WERI-Rb-1 (cell line): ENCODE data around the gene POLR1A.

Experiments
- DNase-seq: peaks from one replicate; pipeline ENCODE4 v3.0.0-alpha.2; 2020
- H3K27ac ChIP-seq: fragments of 250-450 bp; sonication (Bioruptor Pico); 2 replicates; pipeline ENCODE4 v1.5.1; 2020; ENCODE audit warnings: mild to moderate bottlenecking, moderate library complexity
- H3K27me3 ChIP-seq: fragments of 250-450 bp; sonication (Bioruptor Pico); 2 replicates; pipeline ENCODE4 v1.5.1; 2021; ENCODE audit warnings: mild to moderate bottlenecking, low read depth, moderate library complexity; ENCODE audit not compliant: insufficient read depth, severe bottlenecking
- H3K36me3 ChIP-seq: fragments of 250-450 bp; sonication (Bioruptor Pico); 2 replicates; pipeline ENCODE4 v1.5.1; 2020; ENCODE audit warnings: mild to moderate bottlenecking, moderate library complexity
- H3K4me3 ChIP-seq: 2 replicates; pipeline ENCODE4 v1.5.1; 2011; ENCODE audit warnings: low read depth, mild to moderate bottlenecking, control low read depth, low read length
- H3K9me3 ChIP-seq: fragments of 250-450 bp; sonication (Bioruptor Pico); 2 replicates; pipeline ENCODE4 v1.5.1; 2021; ENCODE audit warnings: mild to moderate bottlenecking, moderate library complexity; ENCODE audit not compliant: severe bottlenecking
- TF ChIP-seq, protein P1 (sequence below): IDR thresholded peaks from 2 replicates; pipeline ENCODE4 v1.5.1; 2011; ENCODE audit warnings: low read depth, mild to moderate bottlenecking, control low read depth, inconsistent platforms, low read length

POLR1A gene

DNA sequence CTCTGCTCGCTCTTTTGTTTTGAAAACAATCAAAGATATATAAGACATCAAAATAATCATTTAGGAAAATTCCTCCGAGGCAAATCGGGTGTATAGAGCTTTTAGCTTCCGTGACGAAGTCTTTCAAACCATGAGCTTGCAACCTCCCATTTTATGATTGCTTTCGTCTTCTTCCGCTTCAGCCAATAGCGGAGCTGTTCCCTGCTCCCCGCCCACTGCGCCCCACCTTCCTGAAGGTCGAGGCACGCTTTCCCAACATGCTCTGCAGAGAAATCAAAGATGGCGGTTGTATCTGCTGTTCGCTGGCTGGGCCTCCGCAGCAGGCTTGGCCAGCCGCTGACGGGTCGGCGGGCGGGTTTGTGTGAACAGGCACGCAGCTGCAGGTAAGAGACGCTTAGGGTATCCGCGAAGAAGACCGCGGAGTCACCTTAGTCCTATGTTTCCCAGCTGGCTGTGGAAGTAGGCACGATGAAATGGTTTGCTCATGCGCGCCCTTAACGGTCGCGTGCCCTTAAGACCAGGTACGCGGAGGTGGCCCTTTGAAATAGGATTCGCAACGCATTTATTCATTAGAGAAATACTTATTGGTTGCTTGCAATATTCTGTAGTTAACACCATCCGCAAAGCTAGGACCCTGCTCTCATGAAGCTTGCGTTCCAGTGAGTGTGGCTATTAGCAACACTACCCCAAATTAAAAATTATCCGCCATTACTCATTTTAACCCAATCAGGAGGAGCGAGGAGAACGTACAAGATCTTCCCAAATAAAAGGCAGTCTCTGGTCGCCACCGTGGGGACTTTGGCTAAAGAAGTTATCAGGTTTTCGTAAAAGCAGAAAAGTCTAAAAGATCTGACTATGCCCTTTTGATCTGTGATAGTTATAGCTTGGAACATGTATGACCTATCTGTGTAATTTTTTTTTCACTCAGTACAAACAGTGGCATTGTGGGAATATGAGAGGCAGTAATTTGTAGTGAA lies 571 bp upstream of the POLR1A start, which contains the start of gene PTCD3:
PTCD3 (plus strand) TSS at position 267 of the 977 bp plus-strand sequence; CDS start at position 280, 13 bp downstream.
- no peaks in the 10 kb centered on the region for H3K27me3 ChIP-seq
- peak; percentile 96 for DNase-seq
- no peaks in the 10 kb centered on the region for H3K9me3 ChIP-seq
- peak within 1 kb of the TSS; percentile 98 for H3K4me3 ChIP-seq
- TF ChIP-seq, protein P1, sequence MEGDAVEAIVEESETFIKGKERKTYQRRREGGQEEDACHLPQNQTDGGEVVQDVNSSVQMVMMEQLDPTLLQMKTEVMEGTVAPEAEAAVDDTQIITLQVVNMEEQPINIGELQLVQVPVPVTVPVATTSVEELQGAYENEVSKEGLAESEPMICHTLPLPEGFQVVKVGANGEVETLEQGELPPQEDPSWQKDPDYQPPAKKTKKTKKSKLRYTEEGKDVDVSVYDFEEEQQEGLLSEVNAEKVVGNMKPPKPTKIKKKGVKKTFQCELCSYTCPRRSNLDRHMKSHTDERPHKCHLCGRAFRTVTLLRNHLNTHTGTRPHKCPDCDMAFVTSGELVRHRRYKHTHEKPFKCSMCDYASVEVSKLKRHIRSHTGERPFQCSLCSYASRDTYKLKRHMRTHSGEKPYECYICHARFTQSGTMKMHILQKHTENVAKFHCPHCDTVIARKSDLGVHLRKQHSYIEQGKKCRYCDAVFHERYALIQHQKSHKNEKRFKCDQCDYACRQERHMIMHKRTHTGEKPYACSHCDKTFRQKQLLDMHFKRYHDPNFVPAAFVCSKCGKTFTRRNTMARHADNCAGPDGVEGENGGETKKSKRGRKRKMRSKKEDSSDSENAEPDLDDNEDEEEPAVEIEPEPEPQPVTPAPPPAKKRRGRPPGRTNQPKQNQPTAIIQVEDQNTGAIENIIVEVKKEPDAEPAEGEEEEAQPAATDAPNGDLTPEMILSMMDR: no peak
- H3K36me3 ChIP-seq: peaks cover 61% of the 10 kb centered on the region
- H3K27ac ChIP-seq: peak within 1 kb of the TSS; percentile 95

DNA sequence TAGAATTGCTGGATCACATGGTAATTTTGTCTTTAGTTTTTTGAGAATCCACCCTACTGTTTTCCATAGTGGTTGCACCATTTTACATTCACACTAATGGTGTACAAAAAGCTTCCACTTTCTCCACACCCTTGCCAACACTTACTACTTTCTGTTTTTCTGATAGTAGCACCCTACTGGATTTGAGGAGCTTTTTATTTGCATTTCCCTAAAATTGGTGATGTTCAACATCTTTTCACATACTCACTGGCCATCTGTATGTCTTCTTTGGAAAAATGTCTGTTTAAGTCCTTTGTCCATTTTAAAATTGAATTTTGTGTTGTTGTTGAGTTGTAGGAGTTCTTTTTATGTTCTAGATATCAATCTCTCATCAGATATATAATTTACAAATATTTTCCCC lies 3.5 kb downstream of the POLR1A start:
- Histone ChIP-seq H3K9me3 (no peaks in the 10 kb centered on the region), H3K36me3 (peaks cover 63% of the 10 kb centered on the region), H3K4me3 (no peak overlapping the region), H3K27me3 (no peaks in the 10 kb centered on the region), H3K27ac (no peak overlapping the region)
- DNase-seq: no peak
- TF ChIP-seq, protein P1: no peak

DNA sequence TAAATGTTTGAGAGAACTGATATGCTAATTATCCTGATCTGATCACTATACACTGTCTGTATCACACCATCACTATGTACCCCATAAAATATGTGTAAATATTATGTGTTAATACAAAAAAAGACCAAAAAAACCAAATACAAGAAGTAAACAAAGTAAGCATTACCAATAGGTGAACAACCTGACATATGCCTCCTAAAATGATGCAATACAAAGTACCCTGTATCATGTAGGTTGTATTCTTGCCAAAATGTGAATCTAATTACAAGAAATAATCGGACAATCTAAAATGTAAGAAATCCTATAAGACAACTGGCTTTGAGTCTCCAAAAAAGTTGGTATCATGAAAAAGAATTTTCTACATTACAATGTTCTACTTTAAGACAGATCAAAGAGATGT lies 7.8 kb downstream of the POLR1A start:
- Histone ChIP-seq H3K27me3 (no peaks in the 10 kb centered on the region), H3K27ac (no peak overlapping the region), H3K36me3 (peaks cover 84% of the 10 kb centered on the region), H3K4me3 (no peak overlapping the region), H3K9me3 (no peaks in the 10 kb centered on the region)
- DNase-seq: no peak
- TF ChIP-seq, protein P1: no peak

DNA sequence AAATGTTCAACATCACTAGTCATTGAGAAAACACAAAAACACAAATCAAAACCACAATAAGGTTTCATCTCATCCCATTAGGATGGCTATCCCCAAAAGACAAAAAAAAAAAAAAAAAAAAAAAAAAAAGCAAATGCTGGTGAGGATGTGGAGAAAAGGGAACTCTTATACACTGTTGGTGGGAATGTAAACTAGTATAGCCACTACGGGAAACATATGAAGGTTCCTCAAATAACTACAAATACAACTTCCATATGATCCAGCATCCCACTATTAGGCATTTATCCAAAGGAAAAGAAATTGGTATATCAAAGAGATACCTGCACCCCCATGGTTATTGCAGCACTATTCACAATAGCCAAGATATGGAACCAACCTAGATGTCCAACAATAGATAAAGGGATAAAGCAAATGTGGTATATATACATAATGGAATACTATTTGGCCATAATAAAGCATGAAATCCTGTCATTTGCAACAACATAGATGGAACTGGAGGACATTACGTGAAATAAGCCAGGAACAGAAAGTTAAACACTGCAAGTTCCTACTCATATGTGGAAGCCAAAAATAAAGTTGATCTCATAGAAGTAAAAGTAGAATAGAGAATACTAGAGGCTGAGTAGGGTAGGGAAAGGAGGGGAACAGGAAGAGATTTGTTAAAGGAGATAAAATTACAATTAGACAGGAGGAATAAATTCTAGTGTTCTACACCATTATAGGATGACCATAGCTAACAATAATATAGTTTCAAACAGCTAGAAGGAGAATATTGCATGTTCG lies 8.4 kb downstream of the POLR1A start:
- no peak overlapping the region for H3K4me3 ChIP-seq
- peaks cover 80% of the 10 kb centered on the region for H3K36me3 ChIP-seq
- no peak overlapping the region for H3K27ac ChIP-seq
- DNase-seq: no peak
- H3K27me3 ChIP-seq: no peaks in the 10 kb centered on the region
- H3K9me3 ChIP-seq: no peaks in the 10 kb centered on the region
- TF ChIP-seq, protein P1: no peak

DNA sequence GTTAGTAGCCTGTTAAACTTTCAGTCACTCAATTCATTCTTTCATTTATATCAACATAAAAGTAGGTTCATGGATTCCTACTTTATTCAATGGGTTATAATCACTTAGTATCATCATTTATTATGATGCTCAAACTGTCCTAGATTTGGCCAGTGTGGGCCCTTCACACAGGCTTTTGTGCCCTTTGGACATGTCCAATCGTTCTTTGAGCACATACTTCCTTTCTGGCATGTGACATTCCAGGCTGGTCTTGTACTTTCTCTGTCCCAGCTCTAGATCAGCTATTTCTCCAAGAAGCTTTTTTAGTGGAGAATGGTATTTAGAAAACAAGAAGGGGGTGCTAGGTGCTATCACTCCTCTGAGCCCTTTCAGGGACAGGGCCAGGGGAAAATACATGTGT lies 11.5 kb downstream of the POLR1A start:
- Histone ChIP-seq H3K27ac (no peak overlapping the region), H3K9me3 (no peaks in the 10 kb centered on the region), H3K27me3 (no peaks in the 10 kb centered on the region), H3K36me3 (peaks cover 72% of the 10 kb centered on the region), H3K4me3 (no peak overlapping the region)
- no peak for DNase-seq
- TF ChIP-seq, protein P1: no peak
